Suprapubic skin (tissue), 4 donors: Measurements from ENCODE around the gene CCBE1. TPM values are rescaled to one million over a fixed set of nuclear protein-coding genes. Genes with fewer than 3 reads are reported as not detected.

ENCODE experiments used
- DNase-seq, 2 donors: peaks; one replicate each; pipeline ENCODE4 v3.0.0-alpha.2; 2019; ENCODE audit warnings: low spot score in 2 of 2
- H3K27ac ChIP-seq: fragments of 200-600 bp; sonication (generic); one replicate; pipeline ENCODE4 v1.5.1; 2019
- H3K27me3 ChIP-seq: fragments of 200-600 bp; sonication (generic); one replicate; pipeline ENCODE4 v1.5.1; 2019
- H3K36me3 ChIP-seq: fragments of 200-600 bp; sonication (generic); one replicate; pipeline ENCODE4 v1.5.1; 2019
- H3K4me1 ChIP-seq: fragments of 200-600 bp; sonication (generic); one replicate; pipeline ENCODE4 v1.5.1; 2019
- H3K4me3 ChIP-seq: fragments of 200-600 bp; sonication (generic); one replicate; pipeline ENCODE4 v1.5.1; 2019; ENCODE audit warnings: mild to moderate bottlenecking
- H3K9me3 ChIP-seq: fragments of 200-600 bp; sonication (generic); one replicate; pipeline ENCODE4 v1.5.1; 2019
- EP300 ChIP-seq: sonication (generic); formaldehyde crosslinking; IDR thresholded peaks from one replicate; pipeline ENCODE4 v1.6.1; 2017; ENCODE audit warnings: antibody characterized with exemption
- POLR2A ChIP-seq, 2 donors: fragments of 450-650 bp; IDR thresholded peaks; one replicate each; pipeline ENCODE4 v1.6.1; 2017; ENCODE audit warnings: antibody characterized with exemption in 2 of 2, mild to moderate bottlenecking in 2 of 2, moderate library complexity in 2 of 2
- POLR2AphosphoS5 ChIP-seq, 3 donors: sonication (generic); formaldehyde crosslinking; IDR thresholded peaks; one replicate each; pipeline ENCODE4 v1.6.1; 2017; ENCODE audit warnings: antibody characterized with exemption in 3 of 3
- WGBS: methylation state at CpG from one replicate; pipeline ENCODE4 v1.1.5; 2018; 5-methylcytosine and 5-hydroxymethylcytosine counted together
- total RNA-seq, 4 donors: library from RNA; depleted of rRNA; stranded (reverse); fragments of >200 nt; gene quantifications; one replicate each; pipeline ENCODE4 v1.1.0, GENCODE V29; 2016
- TF ChIP-seq, protein P1 (sequence below), 2 donors: fragments of 200-600 bp in 1 of 2; fragments of 450-650 bp in 1 of 2; sonication (generic) in 1 of 2; IDR thresholded peaks; one replicate each; pipeline ENCODE4 v1.5.1; 2016 to 2019; ENCODE audit warnings: antibody characterized with exemption in 2 of 2, mild to moderate bottlenecking in 1 of 2, moderate library complexity in 1 of 2

Gene CCBE1
- total RNA-seq, 4 donors from 2014 or later, result 0.81 to 3.7 (median 1.7) TPM

DNA sequence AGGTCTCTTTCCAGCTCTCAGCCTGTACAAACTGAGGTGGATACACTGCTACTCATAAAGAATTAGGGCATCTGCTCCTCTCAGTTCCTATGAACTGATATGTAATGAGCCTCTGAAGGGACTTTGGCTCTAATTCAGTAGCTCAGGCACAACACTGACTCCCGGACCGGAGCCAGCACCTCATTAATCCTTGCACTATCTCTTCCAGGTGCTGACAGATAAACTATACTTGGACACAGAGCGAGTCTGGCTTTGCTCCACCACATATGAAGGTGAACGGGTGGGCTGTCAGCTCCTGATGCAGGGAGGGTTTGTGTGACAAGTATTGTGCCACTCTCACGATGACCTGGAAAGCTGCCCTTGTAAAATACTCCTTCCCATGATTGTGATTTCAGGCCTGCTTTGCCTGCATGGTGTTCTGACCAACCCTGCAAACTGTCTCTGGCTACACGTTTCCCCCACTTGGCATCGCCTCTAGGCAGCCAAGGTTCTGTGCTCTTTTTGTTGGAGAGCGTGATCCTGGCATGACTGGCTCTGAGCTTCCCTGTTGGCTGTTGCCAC lies 226.6 kb downstream of the CCBE1 start:
- Histone ChIP-seq H3K36me3 (no peaks in the 10 kb centered on the region), H3K27ac (no peak overlapping the region), H3K27me3 (no peaks in the 10 kb centered on the region), H3K4me3 (no peak overlapping the region), H3K9me3 (no peaks in the 10 kb centered on the region), H3K4me1 (peaks cover 5% of the 10 kb centered on the region)
- no peak for DNase-seq
- no peak for TF ChIP-seq POLR2A (IDR thresholded peaks at IDR 0.05)
- TF ChIP-seq, protein P1, sequence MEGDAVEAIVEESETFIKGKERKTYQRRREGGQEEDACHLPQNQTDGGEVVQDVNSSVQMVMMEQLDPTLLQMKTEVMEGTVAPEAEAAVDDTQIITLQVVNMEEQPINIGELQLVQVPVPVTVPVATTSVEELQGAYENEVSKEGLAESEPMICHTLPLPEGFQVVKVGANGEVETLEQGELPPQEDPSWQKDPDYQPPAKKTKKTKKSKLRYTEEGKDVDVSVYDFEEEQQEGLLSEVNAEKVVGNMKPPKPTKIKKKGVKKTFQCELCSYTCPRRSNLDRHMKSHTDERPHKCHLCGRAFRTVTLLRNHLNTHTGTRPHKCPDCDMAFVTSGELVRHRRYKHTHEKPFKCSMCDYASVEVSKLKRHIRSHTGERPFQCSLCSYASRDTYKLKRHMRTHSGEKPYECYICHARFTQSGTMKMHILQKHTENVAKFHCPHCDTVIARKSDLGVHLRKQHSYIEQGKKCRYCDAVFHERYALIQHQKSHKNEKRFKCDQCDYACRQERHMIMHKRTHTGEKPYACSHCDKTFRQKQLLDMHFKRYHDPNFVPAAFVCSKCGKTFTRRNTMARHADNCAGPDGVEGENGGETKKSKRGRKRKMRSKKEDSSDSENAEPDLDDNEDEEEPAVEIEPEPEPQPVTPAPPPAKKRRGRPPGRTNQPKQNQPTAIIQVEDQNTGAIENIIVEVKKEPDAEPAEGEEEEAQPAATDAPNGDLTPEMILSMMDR (IDR thresholded peaks at IDR 0.05), result no peak
- TF ChIP-seq POLR2AphosphoS5 (IDR thresholded peaks at IDR 0.05), result no peak
- TF ChIP-seq EP300, result no peak
- 55% methylated on average over 8 of the region's 8 CpGs for WGBS

DNA sequence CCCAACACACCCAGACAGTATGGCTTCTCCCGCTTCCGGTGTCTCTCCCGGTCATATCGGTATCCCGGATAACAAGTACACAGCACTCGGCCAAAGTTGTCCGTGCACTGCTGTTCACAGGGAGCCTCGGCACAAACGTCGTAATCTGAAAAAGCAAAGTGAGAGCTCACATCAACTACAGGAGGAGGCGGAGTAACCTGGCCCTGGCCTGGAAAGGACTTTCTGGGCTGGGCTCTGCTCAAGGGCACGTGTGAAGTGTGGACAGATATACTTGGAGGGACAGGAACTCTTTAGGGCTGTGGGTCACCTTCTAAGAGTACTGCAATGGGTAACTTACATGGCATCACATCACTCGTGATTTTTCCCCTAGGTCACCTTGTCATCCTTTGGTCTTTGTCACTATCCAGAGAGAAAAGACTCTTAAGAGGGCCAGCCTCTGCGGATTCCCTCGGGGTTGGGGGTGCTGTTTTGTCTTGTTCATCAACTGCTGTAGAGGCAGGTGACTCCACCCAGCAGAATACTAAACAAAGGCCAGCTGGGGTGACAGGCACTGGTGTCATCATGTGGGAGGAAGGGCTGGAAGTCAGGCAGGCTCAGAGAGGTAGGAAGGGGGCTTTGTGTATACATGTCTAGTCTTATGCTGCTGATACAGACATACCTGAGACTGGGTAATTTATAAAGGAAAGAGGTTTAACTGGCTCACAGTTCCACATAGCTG lies 227.6 kb downstream of the CCBE1 start:
- WGBS, result 79% methylated on average over 15 of the region's 15 CpGs
- TF ChIP-seq POLR2A (IDR thresholded peaks at IDR 0.05), result no peak
- TF ChIP-seq POLR2AphosphoS5 (IDR thresholded peaks at IDR 0.05), result no peak
- TF ChIP-seq, protein P1 (IDR thresholded peaks at IDR 0.05), result no peak
- no peak for TF ChIP-seq EP300
- no peaks in the 10 kb centered on the region for H3K9me3 ChIP-seq
- no peak overlapping the region for H3K4me3 ChIP-seq
- H3K27ac ChIP-seq, result no peak overlapping the region
- no peaks in the 10 kb centered on the region for H3K36me3 ChIP-seq
- DNase-seq, result no peak
- peaks cover 5% of the 10 kb centered on the region for H3K4me1 ChIP-seq
- H3K27me3 ChIP-seq, result no peaks in the 10 kb centered on the region

DNA sequence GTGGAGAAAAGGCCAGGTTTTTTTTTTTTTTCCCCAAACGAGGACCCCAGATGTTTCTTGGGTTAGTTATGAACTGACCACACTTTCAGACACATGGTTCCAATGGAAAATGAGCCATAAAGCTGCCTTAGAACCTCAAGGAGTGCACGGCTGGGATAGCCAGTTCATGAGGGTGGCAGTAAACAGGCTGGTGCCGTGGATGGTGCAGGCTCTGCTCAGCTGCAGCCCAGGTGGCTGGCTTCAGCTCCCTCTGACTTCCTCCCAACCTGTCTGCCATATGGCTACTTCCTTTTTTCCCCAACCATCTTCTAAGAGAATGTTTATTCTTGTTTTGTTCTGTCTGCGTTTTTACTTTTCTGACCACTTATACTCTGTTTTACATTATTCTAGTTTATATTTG lies 228.4 kb downstream of the CCBE1 start:
- no peak for TF ChIP-seq POLR2AphosphoS5 (IDR thresholded peaks at IDR 0.05)
- TF ChIP-seq, protein P1 (IDR thresholded peaks at IDR 0.05), result no peak
- no peak for TF ChIP-seq POLR2A (IDR thresholded peaks at IDR 0.05)
- TF ChIP-seq EP300, result no peak
- peaks cover 5% of the 10 kb centered on the region for H3K4me1 ChIP-seq
- no peaks in the 10 kb centered on the region for H3K9me3 ChIP-seq
- no peak overlapping the region for H3K27ac ChIP-seq
- WGBS, result 67% methylated on average over 4 of the region's 4 CpGs
- H3K4me3 ChIP-seq, result no peak overlapping the region
- no peaks in the 10 kb centered on the region for H3K36me3 ChIP-seq
- DNase-seq, result no peak
- no peaks in the 10 kb centered on the region for H3K27me3 ChIP-seq

DNA sequence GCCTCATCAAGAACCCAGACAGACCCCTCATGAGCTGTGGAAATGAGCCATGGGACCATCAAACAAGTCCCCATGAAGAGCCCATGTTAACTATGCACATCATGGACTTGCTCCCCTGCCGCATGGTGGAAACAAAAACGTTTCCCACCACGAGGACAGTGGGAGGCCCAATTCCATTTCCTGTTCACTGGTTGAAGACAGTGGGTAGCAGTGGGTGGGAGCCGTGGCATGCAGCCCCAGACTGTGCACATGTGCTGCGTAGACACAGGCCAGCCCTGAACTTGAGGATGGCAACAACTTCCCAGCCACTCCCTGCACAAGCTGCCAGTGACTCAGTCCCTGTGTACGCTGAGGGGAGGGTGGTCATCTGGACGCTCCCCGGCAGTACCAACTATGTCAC lies 229.7 kb downstream of the CCBE1 start:
- Histone ChIP-seq H3K36me3 (no peaks in the 10 kb centered on the region), H3K27ac (no peak overlapping the region), H3K4me1 (peaks cover 5% of the 10 kb centered on the region), H3K4me3 (no peak overlapping the region), H3K27me3 (no peaks in the 10 kb centered on the region), H3K9me3 (no peaks in the 10 kb centered on the region)
- WGBS, result 66% methylated on average over 3 of the region's 8 CpGs
- TF ChIP-seq EP300 (no peak), POLR2AphosphoS5 (IDR thresholded peaks at IDR 0.05) (no peak), POLR2A (IDR thresholded peaks at IDR 0.05) (no peak)
- TF ChIP-seq, protein P1 (IDR thresholded peaks at IDR 0.05), result no peak
- no peak for DNase-seq

DNA sequence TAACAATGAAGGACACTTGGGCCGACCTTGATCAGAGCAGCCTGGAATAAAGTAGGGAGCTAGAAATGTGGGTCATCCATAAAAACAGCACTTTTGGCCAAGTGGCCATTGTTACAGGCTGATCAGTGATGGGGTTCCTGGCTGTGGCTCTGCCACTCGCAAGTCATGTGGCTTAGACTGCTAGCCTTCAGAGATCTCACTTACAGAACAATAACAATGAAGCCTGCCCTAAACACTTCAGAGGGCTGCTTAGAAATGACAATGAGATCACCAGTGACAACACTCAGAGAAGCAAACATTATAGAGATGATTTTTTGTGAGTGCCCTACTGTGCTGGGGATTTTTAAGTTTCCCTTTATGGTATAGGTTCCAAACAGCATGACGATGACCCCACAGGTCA lies 230.2 kb downstream of the CCBE1 start:
- Histone ChIP-seq H3K27ac (no peak overlapping the region), H3K27me3 (no peaks in the 10 kb centered on the region), H3K4me3 (no peak overlapping the region), H3K36me3 (no peaks in the 10 kb centered on the region), H3K9me3 (no peaks in the 10 kb centered on the region), H3K4me1 (peaks cover 5% of the 10 kb centered on the region)
- no peak for DNase-seq
- TF ChIP-seq POLR2AphosphoS5 (IDR thresholded peaks at IDR 0.05) (no peak), POLR2A (IDR thresholded peaks at IDR 0.05) (no peak), EP300 (no peak)
- TF ChIP-seq, protein P1 (IDR thresholded peaks at IDR 0.05), result no peak
- 100% methylated on average over 3 of the region's 3 CpGs for WGBS
